ENCODE data around the gene SSTR4. TPM values are rescaled to one million over a fixed set of nuclear protein-coding genes. Genes with fewer than 3 reads are reported as not detected.

The SSTR4 gene
- total and polyA plus RNA-seq, 2 donors (not counting 3 experiments of a cell fraction or from before 2014, with no cell fraction given), result not detected

- dilution Hi-C loops (cut with MboI; ENCODE audit: extremely low pct_ligation_motif_present, low sequenced_read_pairs) (no loop called here), intact Hi-C loops (cut with micrococcal nuclease) (loop anchor here (1.0 to 10.0 kb wide), 5 partner anchors 10 to 1778 kb away; partner anchors contain the start of gene XRN2)
- H3K27me3 ChIP-seq (ENCODE audit: control insufficient read depth in 2 of 2, insufficient read depth in 2 of 2, low read length in 2 of 2), result no peaks in the 10 kb centered on the region
- ChIA-PET POLR2A (interaction anchor here (0.7 to 2.0 kb wide), 4 partner anchors 20 to 96 kb away, joined by 3 to 8 read pairs (median 4); no protein-coding TSS in a partner anchor), CTCF (interaction anchor here (0.6 to 4.8 kb wide), 11 partner anchors 10 to 391 kb away, joined by 3 to 27 read pairs (median 5); no protein-coding TSS in a partner anchor)
- peak; percentile 89 for DNase-seq (ENCODE audit: low read depth, low spot score)
- H3K36me3 ChIP-seq (ENCODE audit: control insufficient read depth in 2 of 2, extremely low read depth in 1 of 2, insufficient read depth in 2 of 2, low read length in 2 of 2), result peaks cover 15 to 18% of the 10 kb centered on the region in 2 experiments
- peaks cover 70% of the 10 kb centered on the region for H3K4me1 ChIP-seq (ENCODE audit: control insufficient read depth, extremely low read depth, insufficient read depth, low read length)
- no peak overlapping the region for H2AFZ ChIP-seq (ENCODE audit: low read depth, low read length)
- no TSS peak for BruUV-seq (replicated peaks)
- H3K4me3 ChIP-seq (replicated peaks in 1 of 3; ENCODE audit: insufficient read depth in 1 of 3, low read depth in 1 of 3, low read length in 3 of 3), result peak overlapping the region; percentile 82 to 93 (median 86)
- no peaks in the 10 kb centered on the region for H3K9me1 ChIP-seq (replicated peaks; ENCODE audit: control insufficient read depth, extremely low read depth, insufficient read depth, low read length)
- peak overlapping the region; percentile 98 for H3K27ac ChIP-seq (ENCODE audit: insufficient read depth, low read depth, low read length)
- peak; percentile 98 for FAIRE-seq
- TF ChIP-seq POLR2AphosphoS5 (IDR thresholded peaks at IDR 0.05; ENCODE audit: insufficient read depth, low read depth, low read length) (peak; percentile 48), GATA2 (IDR thresholded peaks at IDR 0.05; ENCODE audit: insufficient read depth, insufficient read length, low read depth, low read length) (no peak), MYC (IDR thresholded peaks at IDR 0.05; ENCODE audit: low read depth, low read length) (no peak), CTCF (IDR thresholded peaks at IDR 0.05; ENCODE audit: extremely low read depth in 1 of 2, insufficient read depth in 1 of 2, low read depth in 1 of 2, low read length in 2 of 2) (no peak), MAX (IDR thresholded peaks at IDR 0.05; ENCODE audit: insufficient read depth, insufficient read length) (no peak), JUN (IDR thresholded peaks at IDR 0.05; ENCODE audit: borderline replicate concordance, insufficient read depth, insufficient read length, low read depth) (no peak), FOS (IDR thresholded peaks at IDR 0.05; ENCODE audit: borderline replicate concordance, insufficient read depth, low read length) (peak; percentile 16), EZH2 (IDR thresholded peaks at IDR 0.05; ENCODE audit: borderline replicate concordance, low read depth, low read length, severe bottlenecking) (no peak), POLR2A (IDR thresholded peaks at IDR 0.05; ENCODE audit: low read depth, low read length) (no peak)
- peaks cover 58% of the 10 kb centered on the region for H3K79me2 ChIP-seq (ENCODE audit: control insufficient read depth, insufficient read depth, low read length)
- no peaks in the 10 kb centered on the region for H3K9me3 ChIP-seq (replicated peaks; ENCODE audit: control insufficient read depth, insufficient read depth, low read length)
- peak overlapping the region; percentile 95 for H3K4me2 ChIP-seq (ENCODE audit: insufficient read depth, low read length)
- H4K20me1 ChIP-seq (replicated peaks; ENCODE audit: control insufficient read depth, extremely low read depth, insufficient read depth, low read length), result no peaks in the 10 kb centered on the region
- H3K9ac ChIP-seq (replicated peaks; ENCODE audit: extremely low read depth, insufficient read depth, low read length), result peak overlapping the region; percentile 96
Observed at GRCh38 chr20:23082846-23083552, 47.9 kb downstream of the SSTR4 start.
